Naive thymus-derived CD4-positive, alpha-beta T cell (primary cell): ENCODE results near the gene STARD6. TPM values are rescaled to one million over a fixed set of nuclear protein-coding genes. Genes with fewer than 3 reads are reported as not detected.

Source experiments
- ATAC-seq: fragments of 150-1000 bp; cut with Tn5 transposase; 2 replicates; pipeline ENCODE4 v1.10.0; 2021; ENCODE audit warnings: mild to moderate bottlenecking, moderate library complexity
- CTCF ChIA-PET: fragments of 350-600 bp; sonication (Branson Sonifier 250); formaldehyde crosslinking; loops from one replicate; lab custom pipeline; 2021; ENCODE audit warnings: antibody characterized with exemption; lab: Charles Lee
- POLR2A ChIA-PET: fragments of 350-600 bp; sonication (Branson Sonifier 250); formaldehyde crosslinking; loops from one replicate; lab custom pipeline; 2021; ENCODE audit warnings: antibody characterized with exemption, inconsistent platforms; lab: Charles Lee
- DNase-seq, 9 donors: peaks; one replicate each; pipeline versions ENCODE4 v3.0.0 to v3.0.0-alpha.2; 2020 to 2022; ENCODE audit warnings: mixed read lengths in 1 of 9
- H3K27ac ChIP-seq: one replicate; pipeline ENCODE4 v1.7.0; 2013; ENCODE audit warnings: mild to moderate bottlenecking, low read depth, low read length, moderate library complexity
- H3K27me3 ChIP-seq, 2 donors: one replicate each; pipeline ENCODE4 v1.7.0; 2013; ENCODE audit warnings: low read length in 2 of 2, mild to moderate bottlenecking in 2 of 2, moderate library complexity in 2 of 2; ENCODE audit not compliant: control insufficient read depth in 2 of 2, insufficient read depth in 2 of 2
- H3K36me3 ChIP-seq, 3 experiments: 1 replicate in 2 of 3; 2 replicates in 1 of 3; pipeline ENCODE4 v1.7.0; 2013; ENCODE audit warnings: low read length in 3 of 3, mild to moderate bottlenecking in 3 of 3, moderate library complexity in 1 of 3; ENCODE audit not compliant: insufficient read depth in 3 of 3, control insufficient read depth in 2 of 3
- H3K4me1 ChIP-seq, 2 donors: one replicate each; pipeline ENCODE4 v1.7.0; 2013; ENCODE audit warnings: low read length in 2 of 2, mild to moderate bottlenecking in 2 of 2, moderate library complexity in 1 of 2; ENCODE audit not compliant: control insufficient read depth in 2 of 2, insufficient read depth in 2 of 2
- H3K4me3 ChIP-seq: 2 replicates; pipeline ENCODE4 v1.7.0; 2013; ENCODE audit warnings: mild to moderate bottlenecking, low read length
- H3K9me3 ChIP-seq, 3 experiments: 1 replicate in 2 of 3; 2 replicates in 1 of 3; pipeline ENCODE4 v1.7.0; 2013; ENCODE audit warnings: low read length in 3 of 3; ENCODE audit not compliant: control insufficient read depth in 2 of 3
- H3K27ac Mint-ChIP-seq, 9 donors: one replicate each; pipeline ENCODE4 v1.8.0; 2020 to 2022; ENCODE audit warnings: mixed read lengths in 9 of 9, mild to moderate bottlenecking in 8 of 9, moderate library complexity in 5 of 9, inconsistent platforms in 2 of 9
- H3K27me3 Mint-ChIP-seq, 5 donors: one replicate each; pipeline ENCODE4 v1.8.0; 2021 to 2022; ENCODE audit warnings: mixed read lengths in 5 of 5, mild to moderate bottlenecking in 1 of 5
- H3K36me3 Mint-ChIP-seq, 5 donors: one replicate each; pipeline ENCODE4 v1.8.0; 2020 to 2022; ENCODE audit warnings: mixed read lengths in 5 of 5, mild to moderate bottlenecking in 3 of 5, inconsistent platforms in 1 of 5
- H3K4me1 Mint-ChIP-seq, 7 donors: one replicate each; pipeline ENCODE4 v1.8.0; 2020 to 2022; ENCODE audit warnings: mixed read lengths in 7 of 7, mild to moderate bottlenecking in 3 of 7, inconsistent platforms in 1 of 7
- H3K4me3 Mint-ChIP-seq, 10 donors: one replicate each; pipeline ENCODE4 v1.8.0; 2020 to 2022; ENCODE audit warnings: mild to moderate bottlenecking in 10 of 10, mixed read lengths in 10 of 10, moderate library complexity in 6 of 10, inconsistent platforms in 2 of 10
- H3K9me3 Mint-ChIP-seq, 11 donors: one replicate each; pipeline ENCODE4 v1.8.0; 2020 to 2022; ENCODE audit warnings: mixed read lengths in 11 of 11, mild to moderate bottlenecking in 4 of 11, inconsistent platforms in 1 of 11, moderate library complexity in 1 of 11
- intact Hi-C, 2 donors: fragments of 100-400 bp; cut with micrococcal nuclease; formaldehyde crosslinking; loops; one replicate each; pipeline ENCODE4 v1.15.1; 2023
- polyA plus RNA-seq, 2 donors: library from polyadenylated mRNA; unstranded; fragments of 300-500 nt; fragmentation: Illumina TruSeq; gene quantifications; one replicate each; pipeline ENCODE4 v1.2.3, GENCODE V29; 2021
- total RNA-seq, 6 experiments: library from RNA in 5 of 6; stranded (reverse) in 5 of 6; gene quantifications; 1 replicate in 5 of 6; 2 replicates in 1 of 6; pipeline ENCODE4 v1.2.3 and lab custom pipeline; 2021 to 2026

Gene STARD6
- total and polyA plus RNA-seq, 7 experiments from 2014 or later: 0.31 TPM; not detected in 6

DNA sequence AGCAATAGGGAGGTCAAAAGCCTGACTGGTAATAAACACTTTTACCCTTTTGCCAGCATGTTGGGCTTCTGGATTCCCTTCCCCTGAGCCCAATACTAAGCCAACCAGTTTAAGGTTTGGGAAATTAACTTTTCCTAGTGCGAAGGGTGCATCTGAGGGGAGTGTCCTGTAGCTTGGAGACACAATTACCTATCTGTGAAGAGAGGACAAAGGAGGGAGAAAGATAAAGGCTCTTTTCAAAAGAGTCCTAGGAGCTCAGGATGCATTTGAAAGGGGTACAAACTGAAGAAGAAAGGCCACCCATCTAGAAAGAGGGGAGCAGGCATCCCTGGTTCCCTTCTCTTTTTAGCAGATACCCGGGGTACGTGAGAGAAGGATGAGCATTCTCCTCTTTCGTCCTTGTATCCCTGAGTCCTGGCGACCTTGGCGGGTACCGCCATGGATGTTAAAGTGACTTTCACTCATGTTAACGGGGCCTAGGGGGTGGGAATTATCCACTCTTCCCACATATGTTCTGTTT is 25.1 kb upstream of the STARD6 start:
- intact Hi-C loops: no loop called here
- Mint-ChIP-seq H3K4me3 (no peak overlapping the region), H3K9me3 (peaks cover 0 to 8% (median 0%) of the 10 kb centered on the region in 11 donors), H3K4me1 (peaks cover 0 to 3% (median 0%) of the 10 kb centered on the region in 7 donors), H3K36me3 (peaks cover 0 to 15% (median 3%) of the 10 kb centered on the region in 5 donors), H3K27ac (no peak overlapping the region), H3K27me3 (peaks cover 0 to 6% (median 0%) of the 10 kb centered on the region in 5 donors)
- no peak overlapping the region for H3K4me3 ChIP-seq
- H3K27ac ChIP-seq: no peak overlapping the region
- ATAC-seq (no peak), DNase-seq (no peak)
- no peaks in the 10 kb centered on the region for H3K9me3 ChIP-seq
- H3K36me3 ChIP-seq: no peaks in the 10 kb centered on the region
- H3K27me3 ChIP-seq: no peaks in the 10 kb centered on the region
- ChIA-PET CTCF (interaction anchor here (1.0 kb wide), 1 partner anchor 10 kb away, joined by 4 read pairs; no protein-coding TSS in a partner anchor), POLR2A (no interaction called here)
- no peaks in the 10 kb centered on the region for H3K4me1 ChIP-seq

- H3K27me3 Mint-ChIP-seq: peaks cover 0 to 4% (median 0%) of the 10 kb centered on the region in 5 donors
- Histone ChIP-seq H3K4me1 (no peaks in the 10 kb centered on the region), H3K4me3 (no peak overlapping the region), H3K27ac (no peak overlapping the region), H3K9me3 (no peaks in the 10 kb centered on the region), H3K27me3 (no peaks in the 10 kb centered on the region), H3K36me3 (no peaks in the 10 kb centered on the region)
- peaks cover 0 to 8% (median 0%) of the 10 kb centered on the region in 11 donors for H3K9me3 Mint-ChIP-seq
- no peak for ATAC-seq
- H3K4me3 Mint-ChIP-seq: no peak overlapping the region
- intact Hi-C loops: no loop called here
- peaks cover 0 to 15% (median 3%) of the 10 kb centered on the region in 5 donors for H3K36me3 Mint-ChIP-seq
- peaks cover 0 to 2% (median 0%) of the 10 kb centered on the region in 7 donors for H3K4me1 Mint-ChIP-seq
- DNase-seq: no peak
- H3K27ac Mint-ChIP-seq: no peak overlapping the region
- ChIA-PET POLR2A (no interaction called here), CTCF (no interaction called here)
Observed at GRCh38 chr18:54382076-54382475, 24.4 kb upstream of the STARD6 start.

DNA sequence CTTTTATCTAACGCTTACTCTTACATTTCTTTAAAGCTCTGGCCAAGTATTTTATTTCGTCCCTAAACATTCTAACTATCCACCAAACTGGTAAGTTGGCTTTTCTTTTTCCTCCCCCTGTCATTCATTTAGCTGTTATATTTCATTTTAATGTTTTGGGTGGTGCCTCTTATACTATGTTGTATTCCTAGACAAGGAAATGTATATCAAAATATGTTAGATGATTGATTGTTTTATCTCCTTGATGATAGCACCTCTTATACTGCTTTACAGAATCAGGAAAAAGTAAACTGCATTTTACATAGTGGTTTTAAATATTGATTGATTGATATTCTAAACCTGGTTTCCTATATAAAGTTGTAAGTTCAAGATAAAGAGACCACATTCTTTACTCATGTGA is 24.0 kb upstream of the STARD6 start:
- H3K27me3 Mint-ChIP-seq: no peaks in the 10 kb centered on the region
- H3K27ac Mint-ChIP-seq: no peak overlapping the region
- Histone ChIP-seq H3K4me3 (no peak overlapping the region), H3K4me1 (no peaks in the 10 kb centered on the region), H3K9me3 (no peaks in the 10 kb centered on the region), H3K27ac (no peak overlapping the region), H3K27me3 (no peaks in the 10 kb centered on the region), H3K36me3 (no peaks in the 10 kb centered on the region)
- CTCF ChIA-PET: no interaction called here
- H3K4me3 Mint-ChIP-seq: no peak overlapping the region
- peaks cover 0 to 8% (median 0%) of the 10 kb centered on the region in 11 donors for H3K9me3 Mint-ChIP-seq
- intact Hi-C loops: no loop called here
- ATAC-seq (no peak), DNase-seq (no peak)
- POLR2A ChIA-PET: no interaction called here
- H3K36me3 Mint-ChIP-seq: peaks cover 0 to 15% (median 3%) of the 10 kb centered on the region in 5 donors
- H3K4me1 Mint-ChIP-seq: peaks cover 0 to 2% (median 0%) of the 10 kb centered on the region in 7 donors

GRCh38 chr18:54378057-54378456 is 20.4 kb upstream of the STARD6 start:
- Histone ChIP-seq H3K4me3 (no peak overlapping the region), H3K27me3 (no peaks in the 10 kb centered on the region), H3K4me1 (no peaks in the 10 kb centered on the region), H3K27ac (no peak overlapping the region), H3K36me3 (no peaks in the 10 kb centered on the region), H3K9me3 (no peaks in the 10 kb centered on the region)
- no peak overlapping the region for H3K27ac Mint-ChIP-seq
- H3K36me3 Mint-ChIP-seq: peaks cover 0 to 13% (median 4%) of the 10 kb centered on the region in 5 donors
- no peak overlapping the region for H3K4me3 Mint-ChIP-seq
- DNase-seq (no peak), ATAC-seq (no peak)
- ChIA-PET POLR2A (no interaction called here), CTCF (no interaction called here)
- H3K27me3 Mint-ChIP-seq: no peaks in the 10 kb centered on the region
- H3K9me3 Mint-ChIP-seq: no peaks in the 10 kb centered on the region
- intact Hi-C loops: no loop called here
- no peaks in the 10 kb centered on the region for H3K4me1 Mint-ChIP-seq

DNA sequence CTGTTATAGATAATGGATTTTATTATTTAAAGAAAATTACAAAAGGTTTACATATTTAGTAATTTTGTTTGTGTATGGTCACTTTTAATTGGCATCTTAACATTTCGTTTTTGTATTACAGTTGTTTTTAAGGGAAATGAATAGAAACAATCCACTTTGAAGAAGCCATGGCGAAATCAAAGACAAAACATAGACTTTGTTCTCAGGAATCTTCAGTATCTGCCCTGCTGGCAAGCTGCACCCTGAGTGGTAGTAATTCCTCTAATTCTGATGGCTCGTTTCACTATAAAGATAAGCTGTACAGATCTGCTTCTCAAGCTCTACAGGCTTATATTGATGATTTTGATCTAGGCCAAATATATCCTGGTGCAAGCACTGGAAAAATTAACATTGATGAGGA is 2.7 kb upstream of the STARD6 start:
- CTCF ChIA-PET: no interaction called here
- Histone ChIP-seq H3K9me3 (no peaks in the 10 kb centered on the region), H3K27me3 (no peaks in the 10 kb centered on the region), H3K36me3 (no peaks in the 10 kb centered on the region), H3K4me1 (peaks cover 4 to 7% of the 10 kb centered on the region in 2 donors), H3K4me3 (no peak overlapping the region), H3K27ac (no peak overlapping the region)
- peaks cover 0 to 8% (median 3%) of the 10 kb centered on the region in 5 donors for H3K36me3 Mint-ChIP-seq
- POLR2A ChIA-PET: no interaction called here
- DNase-seq (no peak), ATAC-seq (no peak)
- no peak overlapping the region for H3K4me3 Mint-ChIP-seq
- intact Hi-C loops: no loop called here
- H3K27ac Mint-ChIP-seq: no peak overlapping the region
- peaks cover 0 to 5% (median 0%) of the 10 kb centered on the region in 5 donors for H3K27me3 Mint-ChIP-seq
- H3K9me3 Mint-ChIP-seq: peaks cover 0 to 1% (median 0%) of the 10 kb centered on the region in 11 donors
- peaks cover 6 to 36% (median 21%) of the 10 kb centered on the region in 7 donors for H3K4me1 Mint-ChIP-seq

- POLR2A ChIA-PET: no interaction called here
- H3K4me1 Mint-ChIP-seq: peaks cover 6 to 36% (median 21%) of the 10 kb centered on the region in 7 donors
- ATAC-seq: no peak
- H3K36me3 Mint-ChIP-seq: peaks cover 0 to 8% (median 3%) of the 10 kb centered on the region in 5 donors
- DNase-seq: no peak
- Histone ChIP-seq H3K4me1 (peaks cover 4 to 7% of the 10 kb centered on the region in 2 donors), H3K27ac (no peak overlapping the region), H3K36me3 (no peaks in the 10 kb centered on the region), H3K27me3 (no peaks in the 10 kb centered on the region), H3K9me3 (no peaks in the 10 kb centered on the region), H3K4me3 (no peak overlapping the region)
- peak overlapping the region in 4 of 10 donors; percentile 94 to 98 (median 96) for H3K4me3 Mint-ChIP-seq
- peaks cover 0 to 7% (median 5%) of the 10 kb centered on the region in 5 donors for H3K27me3 Mint-ChIP-seq
- CTCF ChIA-PET: no interaction called here
- H3K9me3 Mint-ChIP-seq: peaks cover 0 to 1% (median 0%) of the 10 kb centered on the region in 11 donors
- intact Hi-C loops: loop anchor here (2.0 to 10.0 kb wide), 4 partner anchors 16 to 1226 kb away; partner anchors contain the start of genes RAB27B (in 1 of the 2) and TCF4 (in 1 of the 2)
- H3K27ac Mint-ChIP-seq: peak overlapping the region in 1 of 9 donors; percentile 89
Observed at GRCh38 chr18:54359233-54359632, 1.6 kb upstream of the STARD6 start.
